ENCODE data around the gene LRRTM3.

DNA sequence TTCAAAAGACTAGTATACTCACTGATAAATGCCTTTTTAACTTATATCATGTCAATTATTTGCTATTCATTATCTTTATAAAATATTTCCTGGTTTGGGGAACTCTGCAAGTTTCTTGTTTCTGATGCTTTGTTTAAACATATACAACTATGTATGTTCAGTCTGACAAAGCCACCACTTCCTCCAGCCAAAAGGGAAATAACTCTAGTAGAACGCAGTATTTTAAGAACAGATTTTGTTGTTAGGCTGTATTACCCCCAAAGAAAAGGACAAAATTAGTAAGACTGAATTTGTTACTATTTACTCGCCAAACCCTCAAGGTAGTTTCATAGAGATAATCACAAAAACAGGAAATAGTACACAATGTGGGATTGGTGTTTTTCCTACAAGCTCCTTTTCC is 78.9 kb downstream of the LRRTM3 start:
- no peak for TF ChIP-seq CTCF (conservative IDR thresholded peaks at IDR 0.05; ENCODE audit: low read depth in 2 of 2)
- no peak for TF ChIP-seq EZH2 (IDR thresholded peaks at IDR 0.05; ENCODE audit: low read depth, unreplicated experiment)
- TF ChIP-seq, protein P1, sequence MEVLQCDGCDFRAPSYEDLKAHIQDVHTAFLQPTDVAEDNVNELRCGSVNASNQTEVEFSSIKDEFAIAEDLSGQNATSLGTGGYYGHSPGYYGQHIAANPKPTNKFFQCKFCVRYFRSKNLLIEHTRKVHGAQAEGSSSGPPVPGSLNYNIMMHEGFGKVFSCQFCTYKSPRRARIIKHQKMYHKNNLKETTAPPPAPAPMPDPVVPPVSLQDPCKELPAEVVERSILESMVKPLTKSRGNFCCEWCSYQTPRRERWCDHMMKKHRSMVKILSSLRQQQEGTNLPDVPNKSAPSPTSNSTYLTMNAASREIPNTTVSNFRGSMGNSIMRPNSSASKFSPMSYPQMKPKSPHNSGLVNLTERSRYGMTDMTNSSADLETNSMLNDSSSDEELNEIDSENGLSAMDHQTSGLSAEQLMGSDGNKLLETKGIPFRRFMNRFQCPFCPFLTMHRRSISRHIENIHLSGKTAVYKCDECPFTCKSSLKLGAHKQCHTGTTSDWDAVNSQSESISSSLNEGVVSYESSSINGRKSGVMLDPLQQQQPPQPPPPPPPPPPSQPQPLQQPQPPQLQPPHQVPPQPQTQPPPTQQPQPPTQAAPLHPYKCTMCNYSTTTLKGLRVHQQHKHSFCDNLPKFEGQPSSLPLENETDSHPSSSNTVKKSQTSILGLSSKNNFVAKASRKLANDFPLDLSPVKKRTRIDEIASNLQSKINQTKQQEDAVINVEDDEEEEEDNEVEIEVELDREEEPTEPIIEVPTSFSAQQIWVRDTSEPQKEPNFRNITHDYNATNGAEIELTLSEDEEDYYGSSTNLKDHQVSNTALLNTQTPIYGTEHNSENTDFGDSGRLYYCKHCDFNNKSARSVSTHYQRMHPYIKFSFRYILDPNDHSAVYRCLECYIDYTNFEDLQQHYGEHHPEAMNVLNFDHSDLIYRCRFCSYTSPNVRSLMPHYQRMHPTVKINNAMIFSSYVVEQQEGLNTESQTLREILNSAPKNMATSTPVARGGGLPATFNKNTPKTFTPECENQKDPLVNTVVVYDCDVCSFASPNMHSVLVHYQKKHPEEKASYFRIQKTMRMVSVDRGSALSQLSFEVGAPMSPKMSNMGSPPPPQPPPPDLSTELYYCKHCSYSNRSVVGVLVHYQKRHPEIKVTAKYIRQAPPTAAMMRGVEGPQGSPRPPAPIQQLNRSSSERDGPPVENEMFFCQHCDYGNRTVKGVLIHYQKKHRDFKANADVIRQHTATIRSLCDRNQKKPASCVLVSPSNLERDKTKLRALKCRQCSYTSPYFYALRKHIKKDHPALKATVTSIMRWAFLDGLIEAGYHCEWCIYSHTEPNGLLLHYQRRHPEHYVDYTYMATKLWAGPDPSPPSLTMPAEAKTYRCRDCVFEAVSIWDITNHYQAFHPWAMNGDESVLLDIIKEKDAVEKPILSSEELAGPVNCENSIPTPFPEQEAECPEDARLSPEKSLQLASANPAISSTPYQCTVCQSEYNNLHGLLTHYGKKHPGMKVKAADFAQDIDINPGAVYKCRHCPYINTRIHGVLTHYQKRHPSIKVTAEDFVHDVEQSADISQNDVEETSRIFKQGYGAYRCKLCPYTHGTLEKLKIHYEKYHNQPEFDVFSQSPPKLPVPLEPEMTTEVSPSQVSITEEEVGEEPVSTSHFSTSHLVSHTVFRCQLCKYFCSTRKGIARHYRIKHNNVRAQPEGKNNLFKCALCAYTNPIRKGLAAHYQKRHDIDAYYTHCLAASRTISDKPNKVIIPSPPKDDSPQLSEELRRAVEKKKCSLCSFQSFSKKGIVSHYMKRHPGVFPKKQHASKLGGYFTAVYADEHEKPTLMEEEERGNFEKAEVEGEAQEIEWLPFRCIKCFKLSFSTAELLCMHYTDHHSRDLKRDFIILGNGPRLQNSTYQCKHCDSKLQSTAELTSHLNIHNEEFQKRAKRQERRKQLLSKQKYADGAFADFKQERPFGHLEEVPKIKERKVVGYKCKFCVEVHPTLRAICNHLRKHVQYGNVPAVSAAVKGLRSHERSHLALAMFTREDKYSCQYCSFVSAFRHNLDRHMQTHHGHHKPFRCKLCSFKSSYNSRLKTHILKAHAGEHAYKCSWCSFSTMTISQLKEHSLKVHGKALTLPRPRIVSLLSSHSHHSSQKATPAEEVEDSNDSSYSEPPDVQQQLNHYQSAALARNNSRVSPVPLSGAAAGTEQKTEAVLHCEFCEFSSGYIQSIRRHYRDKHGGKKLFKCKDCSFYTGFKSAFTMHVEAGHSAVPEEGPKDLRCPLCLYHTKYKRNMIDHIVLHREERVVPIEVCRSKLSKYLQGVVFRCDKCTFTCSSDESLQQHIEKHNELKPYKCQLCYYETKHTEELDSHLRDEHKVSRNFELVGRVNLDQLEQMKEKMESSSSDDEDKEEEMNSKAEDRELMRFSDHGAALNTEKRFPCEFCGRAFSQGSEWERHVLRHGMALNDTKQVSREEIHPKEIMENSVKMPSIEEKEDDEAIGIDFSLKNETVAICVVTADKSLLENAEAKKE (CRISPR knock-in tag; IDR thresholded peaks at IDR 0.05): no peak
- TF ChIP-seq EZH2phosphoT487 (IDR thresholded peaks at IDR 0.05; ENCODE audit: unreplicated experiment): no peak
- TF ChIP-seq, protein P2, sequence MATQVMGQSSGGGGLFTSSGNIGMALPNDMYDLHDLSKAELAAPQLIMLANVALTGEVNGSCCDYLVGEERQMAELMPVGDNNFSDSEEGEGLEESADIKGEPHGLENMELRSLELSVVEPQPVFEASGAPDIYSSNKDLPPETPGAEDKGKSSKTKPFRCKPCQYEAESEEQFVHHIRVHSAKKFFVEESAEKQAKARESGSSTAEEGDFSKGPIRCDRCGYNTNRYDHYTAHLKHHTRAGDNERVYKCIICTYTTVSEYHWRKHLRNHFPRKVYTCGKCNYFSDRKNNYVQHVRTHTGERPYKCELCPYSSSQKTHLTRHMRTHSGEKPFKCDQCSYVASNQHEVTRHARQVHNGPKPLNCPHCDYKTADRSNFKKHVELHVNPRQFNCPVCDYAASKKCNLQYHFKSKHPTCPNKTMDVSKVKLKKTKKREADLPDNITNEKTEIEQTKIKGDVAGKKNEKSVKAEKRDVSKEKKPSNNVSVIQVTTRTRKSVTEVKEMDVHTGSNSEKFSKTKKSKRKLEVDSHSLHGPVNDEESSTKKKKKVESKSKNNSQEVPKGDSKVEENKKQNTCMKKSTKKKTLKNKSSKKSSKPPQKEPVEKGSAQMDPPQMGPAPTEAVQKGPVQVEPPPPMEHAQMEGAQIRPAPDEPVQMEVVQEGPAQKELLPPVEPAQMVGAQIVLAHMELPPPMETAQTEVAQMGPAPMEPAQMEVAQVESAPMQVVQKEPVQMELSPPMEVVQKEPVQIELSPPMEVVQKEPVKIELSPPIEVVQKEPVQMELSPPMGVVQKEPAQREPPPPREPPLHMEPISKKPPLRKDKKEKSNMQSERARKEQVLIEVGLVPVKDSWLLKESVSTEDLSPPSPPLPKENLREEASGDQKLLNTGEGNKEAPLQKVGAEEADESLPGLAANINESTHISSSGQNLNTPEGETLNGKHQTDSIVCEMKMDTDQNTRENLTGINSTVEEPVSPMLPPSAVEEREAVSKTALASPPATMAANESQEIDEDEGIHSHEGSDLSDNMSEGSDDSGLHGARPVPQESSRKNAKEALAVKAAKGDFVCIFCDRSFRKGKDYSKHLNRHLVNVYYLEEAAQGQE (IDR thresholded peaks at IDR 0.05; ENCODE audit: unreplicated experiment): no peak
- no peak for TF ChIP-seq POLR2AphosphoS5 (IDR thresholded peaks at IDR 0.05; ENCODE audit: low read depth)
- TF ChIP-seq ZNF331 (CRISPR knock-in tag; IDR thresholded peaks at IDR 0.05; ENCODE audit: low read depth): no peak
- no peak for TF ChIP-seq CREB1 (CRISPR knock-in tag; IDR thresholded peaks at IDR 0.05; ENCODE audit: low read depth)
- TF ChIP-seq JUNB (IDR thresholded peaks at IDR 0.05; ENCODE audit: unreplicated experiment): no peak
- TF ChIP-seq ZNF114 (CRISPR knock-in tag; IDR thresholded peaks at IDR 0.05): no peak
